ENCODE results near the gene PKHD1. TPM values are rescaled to one million over a fixed set of nuclear protein-coding genes. Genes with fewer than 3 reads are reported as not detected.

Gene PKHD1
- total and polyA plus RNA-seq, 2 donors (not counting 1 experiment from before 2014, with no cell fraction given) = not detected

- CTCF ChIA-PET = no interaction called here
- no peak overlapping the region for H3K9ac ChIP-seq (ENCODE audit: low read length)
- no CpG with 5 or more reads among the region's 1 CpG for WGBS (ENCODE audit: insufficient coverage)
- no peaks in the 10 kb centered on the region for H3K9me3 Mint-ChIP-seq (ENCODE audit: insufficient read depth)
- H2AFZ ChIP-seq (ENCODE audit: insufficient read depth, low read depth, low read length, poor library complexity, severe bottlenecking) = no peak overlapping the region
- intact Hi-C loops (cut with micrococcal nuclease) = no loop called here
- POLR2A ChIA-PET = no interaction called here
- H3K4me1 Mint-ChIP-seq = no peaks in the 10 kb centered on the region
- no peak overlapping the region for H3K4me2 ChIP-seq (replicated peaks; ENCODE audit: low read depth, low read length, poor library complexity, severe bottlenecking)
- no peaks in the 10 kb centered on the region for H3K36me3 ChIP-seq (replicated peaks in 1 of 2; ENCODE audit: control extremely low read depth in 1 of 2, control insufficient read depth in 1 of 2, extremely low read depth in 1 of 2, insufficient read depth in 2 of 2, low read length in 1 of 2)
- no peak overlapping the region for H3K4me3 ChIP-seq (ENCODE audit: control extremely low read depth in 1 of 5, extremely low read depth in 1 of 5, insufficient read depth in 1 of 5, low read depth in 2 of 5, low read length in 4 of 5)
- H3K79me2 ChIP-seq (ENCODE audit: control insufficient read depth, insufficient read depth, low read length) = no peaks in the 10 kb centered on the region
- H3K4me3 Mint-ChIP-seq = no peak overlapping the region
- H3K27me3 ChIP-seq (replicated peaks in 1 of 4; ENCODE audit: control extremely low read depth in 1 of 4, control insufficient read depth in 3 of 4, insufficient read depth in 4 of 4, low read length in 3 of 4) = peaks cover 0 to 3% (median 0%) of the 10 kb centered on the region in 4 experiments
- H3K27ac ChIP-seq (ENCODE audit: low read length in 2 of 2) = no peak overlapping the region
- H3K27ac Mint-ChIP-seq = no peak overlapping the region
- ATAC-seq (ENCODE audit: low read depth) = no peak
- H3K27me3 Mint-ChIP-seq = peaks cover 32% of the 10 kb centered on the region
- H3K9me3 ChIP-seq (ENCODE audit: control extremely low read depth in 1 of 3, control insufficient read depth in 2 of 3, insufficient read depth in 1 of 3, low read length in 2 of 3) = no peaks in the 10 kb centered on the region
- H3K4me1 ChIP-seq (ENCODE audit: control insufficient read depth in 2 of 2, insufficient read depth in 2 of 2, low read length in 2 of 2) = no peaks in the 10 kb centered on the region
- no peak for DNase-seq
- TF ChIP-seq CTCF (IDR thresholded peaks at IDR 0.05) = no peak
- TF ChIP-seq EZH2 (IDR thresholded peaks at IDR 0.05; ENCODE audit: borderline replicate concordance, insufficient read depth, low read depth, low read length, poor library complexity, severe bottlenecking) = no peak
- no peaks in the 10 kb centered on the region for H4K20me1 ChIP-seq (ENCODE audit: control insufficient read depth, insufficient read depth, low read length, poor library complexity, severe bottlenecking)
Observed at GRCh38 chr6:52046456-52046855, 41.0 kb downstream of the PKHD1 start.

DNA sequence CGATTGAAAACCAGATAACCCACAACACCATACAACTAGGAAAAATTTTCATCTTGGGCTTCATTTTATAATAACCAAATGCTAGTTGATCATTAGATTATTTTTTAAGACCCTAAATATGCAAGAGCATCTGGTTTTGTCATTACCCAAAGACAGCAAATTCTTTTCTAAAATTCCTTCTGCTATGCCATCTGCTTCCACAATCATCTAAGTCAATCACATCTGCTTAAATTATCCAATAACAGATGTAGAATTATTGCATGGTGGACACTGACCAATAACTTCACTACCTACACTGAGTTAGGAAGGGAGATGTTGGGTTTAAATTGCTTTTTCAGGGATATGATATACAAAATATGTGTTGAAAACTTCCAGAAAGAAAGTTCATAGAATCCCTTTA lies 41.9 kb downstream of the PKHD1 start:
- Mint-ChIP-seq H3K27me3 (peaks cover 28% of the 10 kb centered on the region), H3K27ac (no peak overlapping the region), H3K9me3 (ENCODE audit: insufficient read depth) (no peaks in the 10 kb centered on the region), H3K4me3 (no peak overlapping the region), H3K4me1 (no peaks in the 10 kb centered on the region)
- H3K9ac ChIP-seq (ENCODE audit: low read length) = no peak overlapping the region
- DNase-seq = no peak
- H3K4me3 ChIP-seq (ENCODE audit: control extremely low read depth in 1 of 5, extremely low read depth in 1 of 5, insufficient read depth in 1 of 5, low read depth in 2 of 5, low read length in 4 of 5) = no peak overlapping the region
- no peaks in the 10 kb centered on the region for H3K4me1 ChIP-seq (ENCODE audit: control insufficient read depth in 2 of 2, insufficient read depth in 2 of 2, low read length in 2 of 2)
- no peaks in the 10 kb centered on the region for H3K36me3 ChIP-seq (replicated peaks in 1 of 2; ENCODE audit: control extremely low read depth in 1 of 2, control insufficient read depth in 1 of 2, extremely low read depth in 1 of 2, insufficient read depth in 2 of 2, low read length in 1 of 2)
- TF ChIP-seq EZH2 (IDR thresholded peaks at IDR 0.05; ENCODE audit: borderline replicate concordance, insufficient read depth, low read depth, low read length, poor library complexity, severe bottlenecking) = no peak
- no peak for TF ChIP-seq CTCF (IDR thresholded peaks at IDR 0.05)
- intact Hi-C loops (cut with micrococcal nuclease) = no loop called here
- H3K27me3 ChIP-seq (replicated peaks in 1 of 4; ENCODE audit: control extremely low read depth in 1 of 4, control insufficient read depth in 3 of 4, insufficient read depth in 4 of 4, low read length in 3 of 4) = peaks cover 0 to 3% (median 0%) of the 10 kb centered on the region in 4 experiments
- no peak overlapping the region for H2AFZ ChIP-seq (ENCODE audit: insufficient read depth, low read depth, low read length, poor library complexity, severe bottlenecking)
- CTCF ChIA-PET = no interaction called here
- ATAC-seq (ENCODE audit: low read depth) = no peak
- POLR2A ChIA-PET = no interaction called here
- H4K20me1 ChIP-seq (ENCODE audit: control insufficient read depth, insufficient read depth, low read length, poor library complexity, severe bottlenecking) = no peaks in the 10 kb centered on the region
- H3K4me2 ChIP-seq (replicated peaks; ENCODE audit: low read depth, low read length, poor library complexity, severe bottlenecking) = no peak overlapping the region
- H3K27ac ChIP-seq (ENCODE audit: low read length in 2 of 2) = no peak overlapping the region
- H3K79me2 ChIP-seq (ENCODE audit: control insufficient read depth, insufficient read depth, low read length) = no peaks in the 10 kb centered on the region
- no CpG with 5 or more reads among the region's 1 CpG for whole genome bisulfite sequencing (ENCODE audit: insufficient coverage)
- no peaks in the 10 kb centered on the region for H3K9me3 ChIP-seq (ENCODE audit: control extremely low read depth in 1 of 3, control insufficient read depth in 2 of 3, insufficient read depth in 1 of 3, low read length in 2 of 3)

Measured in B cell (primary cell).